NCI-H2196 treated with DMSO at 0.1 percent for 48 hours (cell line): ENCODE data around the gene RASA4.
"Not testable (repeated sequence)": the region's sequence is repeated elsewhere in the genome, so short reads cannot be mapped to it uniquely, and the experiment has no call there.

Experiments used
- DNase-seq: peaks from one replicate; lab custom pipeline; 2025; ENCODE audit not compliant: unreplicated experiment; lab: John Stamatoyannopoulos, UW

Gene RASA4

GRCh38 chr7:102616507-102617125, at the start of gene RASA4:
TSS of gene RASA4 (minus strand) at chr7:102616756. CDS start at chr7:102616689, 67 bp downstream.
- not testable (repeated sequence) for DNase-seq

- DNase-seq: not testable (repeated sequence)
Observed at GRCh38 chr7:102664765-102665164, 48.2 kb upstream of the RASA4 start.

- DNase-seq: not testable (repeated sequence)
Observed at GRCh38 chr7:102649924-102650323, 33.4 kb upstream of the RASA4 start, which contains the start of gene SPDYE2B. TSS of gene SPDYE2B (plus strand) at chr7:102650319. CDS start at chr7:102652349, 2,030 bp downstream.

GRCh38 chr7:102647813-102648212, 31.3 kb upstream of the RASA4 start:
- not testable (repeated sequence) for DNase-seq

GRCh38 chr7:102643404-102643803, 26.8 kb upstream of the RASA4 start:
- DNase-seq: not testable (repeated sequence)

- DNase-seq: not testable (repeated sequence)
Observed at GRCh38 chr7:102642691-102643090, 26.1 kb upstream of the RASA4 start, which contains the start of gene UPK3BL1. TSS of gene UPK3BL1 (minus strand) at chr7:102642791. CDS start at chr7:102642741, 50 bp downstream.

GRCh38 chr7:102638848-102639247, 22.3 kb upstream of the RASA4 start:
- DNase-seq: not testable (repeated sequence)

GRCh38 chr7:102636956-102637355, 20.4 kb upstream of the RASA4 start:
- not testable (repeated sequence) for DNase-seq

- not testable (repeated sequence) for DNase-seq
Observed at GRCh38 chr7:102635354-102635753, 18.8 kb upstream of the RASA4 start.

- not testable (repeated sequence) for DNase-seq
Observed at GRCh38 chr7:102634299-102634698, 17.7 kb upstream of the RASA4 start.

- not testable (repeated sequence) for DNase-seq
Observed at GRCh38 chr7:102630622-102631021, 14.1 kb upstream of the RASA4 start.

GRCh38 chr7:102627271-102627904, 10.8 kb upstream of the RASA4 start:
- DNase-seq: not testable (repeated sequence)

- DNase-seq: not testable (repeated sequence)
Observed at GRCh38 chr7:102618122-102618521, 1.6 kb upstream of the RASA4 start.

GRCh38 chr7:102615930-102616329, 626 bp downstream of the RASA4 start:
- not testable (repeated sequence) for DNase-seq

- DNase-seq: not testable (repeated sequence)
Observed at GRCh38 chr7:102614873-102615272, 1.7 kb downstream of the RASA4 start.

- not testable (repeated sequence) for DNase-seq
Observed at GRCh38 chr7:102614346-102614697, 2.2 kb downstream of the RASA4 start.

- not testable (repeated sequence) for DNase-seq
Observed at GRCh38 chr7:102613575-102614345, 2.8 kb downstream of the RASA4 start.

- DNase-seq: not testable (repeated sequence)
Observed at GRCh38 chr7:102611675-102612325, 4.8 kb downstream of the RASA4 start.

GRCh38 chr7:102611013-102611674, 5.4 kb downstream of the RASA4 start:
- DNase-seq: not testable (repeated sequence)

- DNase-seq: not testable (repeated sequence)
Observed at GRCh38 chr7:102610441-102610840, 6.1 kb downstream of the RASA4 start.
